Body of pancreas (tissue), 4 donors: Measurements from ENCODE around the gene ZFX.

Source experiments
- CTCF ChIP-seq, 7 experiments: fragments of 450-650 bp in 4 of 7; fragments of 200-600 bp in 3 of 7; sonication (generic) in 3 of 7; IDR thresholded peaks; one replicate each; pipeline ENCODE4 v1.5.1; 2016 to 2019; ENCODE audit warnings: antibody characterized with exemption in 7 of 7
- POLR2A ChIP-seq, 3 donors: fragments of 450-650 bp; IDR thresholded peaks; one replicate each; pipeline ENCODE4 v1.6.1; 2016; ENCODE audit warnings: antibody characterized with exemption in 3 of 3, mild to moderate bottlenecking in 2 of 3

GRCh38 chrX:24175276-24175675 lies 25.7 kb downstream of the ZFX start:
- no peak for TF ChIP-seq CTCF (IDR thresholded peaks at IDR 0.05)
- no peak for TF ChIP-seq POLR2A (IDR thresholded peaks at IDR 0.05)
